H1 (cell line): Measurements from ENCODE around the gene CATSPERD.

Experiments used
- CEBPB ChIP-seq: IDR thresholded peaks from 2 replicates; pipeline ENCODE4 v1.6.1; 2012; ENCODE audit warnings: low read depth, low read length
- MAX ChIP-seq: IDR thresholded peaks from 2 replicates; pipeline ENCODE4 v1.6.1; 2012; ENCODE audit warnings: inconsistent platforms
- NANOG ChIP-seq: IDR thresholded peaks from 2 replicates; pipeline ENCODE4 v1.6.1; 2011; ENCODE audit warnings: low read length, low read depth, mild to moderate bottlenecking, inconsistent platforms; ENCODE audit not compliant: insufficient read depth, poor library complexity, severe bottlenecking

GRCh38 chr19:5795382-5795919, 75.0 kb downstream of the CATSPERD start:
- no peak for TF ChIP-seq NANOG
- no peak for TF ChIP-seq CEBPB
- TF ChIP-seq MAX, result no peak
